ENCODE results near the gene CDCA7L.

- TF ChIP-seq, protein P1, sequence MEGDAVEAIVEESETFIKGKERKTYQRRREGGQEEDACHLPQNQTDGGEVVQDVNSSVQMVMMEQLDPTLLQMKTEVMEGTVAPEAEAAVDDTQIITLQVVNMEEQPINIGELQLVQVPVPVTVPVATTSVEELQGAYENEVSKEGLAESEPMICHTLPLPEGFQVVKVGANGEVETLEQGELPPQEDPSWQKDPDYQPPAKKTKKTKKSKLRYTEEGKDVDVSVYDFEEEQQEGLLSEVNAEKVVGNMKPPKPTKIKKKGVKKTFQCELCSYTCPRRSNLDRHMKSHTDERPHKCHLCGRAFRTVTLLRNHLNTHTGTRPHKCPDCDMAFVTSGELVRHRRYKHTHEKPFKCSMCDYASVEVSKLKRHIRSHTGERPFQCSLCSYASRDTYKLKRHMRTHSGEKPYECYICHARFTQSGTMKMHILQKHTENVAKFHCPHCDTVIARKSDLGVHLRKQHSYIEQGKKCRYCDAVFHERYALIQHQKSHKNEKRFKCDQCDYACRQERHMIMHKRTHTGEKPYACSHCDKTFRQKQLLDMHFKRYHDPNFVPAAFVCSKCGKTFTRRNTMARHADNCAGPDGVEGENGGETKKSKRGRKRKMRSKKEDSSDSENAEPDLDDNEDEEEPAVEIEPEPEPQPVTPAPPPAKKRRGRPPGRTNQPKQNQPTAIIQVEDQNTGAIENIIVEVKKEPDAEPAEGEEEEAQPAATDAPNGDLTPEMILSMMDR (IDR thresholded peaks at IDR 0.05; ENCODE audit: insufficient read depth, low read depth, low read length) = no peak
- no peak for TF ChIP-seq EZH2 (IDR thresholded peaks at IDR 0.05; ENCODE audit: insufficient read depth, low read length)
These were observed 29.5 kb downstream of the CDCA7L start for GRCh38 chr7:21916176-21916575.

Measured in astrocyte (in vitro differentiated cells and primary cell).